CD14-positive monocyte (primary cell): Measurements from ENCODE around the gene HMCN1. TPM values are rescaled to one million over a fixed set of nuclear protein-coding genes. Genes with fewer than 3 reads are reported as not detected.
A peak's percentile ranks its signal among the peaks of the same experiment; 100 is the strongest.

ENCODE experiments used
- DNase-seq, 3 donors: peaks; one replicate each; pipeline ENCODE4 v3.0.0-alpha.2; 2011 to 2022
- H2AFZ ChIP-seq: 2 replicates; pipeline ENCODE4 v1.6.0; 2012; ENCODE audit warnings: mild to moderate bottlenecking, low read depth, low read length, inconsistent platforms; ENCODE audit not compliant: insufficient read depth, poor library complexity, severe bottlenecking
- H3K27ac ChIP-seq, 2 donors: 1 replicate in 1 of 2; 2 replicates in 1 of 2; pipeline ENCODE4 v1.5.1; 2012 to 2013; ENCODE audit warnings: low read length in 2 of 2, control low read depth in 1 of 2, inconsistent platforms in 1 of 2, low read depth in 1 of 2, mild to moderate bottlenecking in 1 of 2
- H3K27me3 ChIP-seq, 2 donors: one replicate each; pipeline versions ENCODE4 v1.6.0 to v1.6.1; 2011 to 2013; ENCODE audit warnings: low read length in 2 of 2; ENCODE audit not compliant: control insufficient read depth in 2 of 2, insufficient read depth in 2 of 2
- H3K36me3 ChIP-seq, 2 donors: replicated peaks in 1 of 2; 1 replicate in 1 of 2; 2 replicates in 1 of 2; pipeline versions ENCODE4 v1.5.1 to v1.6.1; 2012 to 2013; ENCODE audit warnings: low read length in 2 of 2, control low read depth in 1 of 2, inconsistent platforms in 1 of 2, mild to moderate bottlenecking in 1 of 2; ENCODE audit not compliant: insufficient read depth in 2 of 2, control insufficient read depth in 1 of 2
- H3K4me1 ChIP-seq, 2 donors: 1 replicate in 1 of 2; 2 replicates in 1 of 2; pipeline versions ENCODE4 v1.5.1 to v1.6.1; 2012 to 2013; ENCODE audit warnings: low read length in 2 of 2, control low read depth in 1 of 2, inconsistent platforms in 1 of 2, mild to moderate bottlenecking in 1 of 2, moderate library complexity in 1 of 2; ENCODE audit not compliant: insufficient read depth in 2 of 2, control insufficient read depth in 1 of 2
- H3K4me2 ChIP-seq: replicated peaks from 2 replicates; pipeline ENCODE3; 2012; ENCODE audit warnings: low read length, moderate library complexity, mild to moderate bottlenecking; ENCODE audit not compliant: poor library complexity, severe bottlenecking; ENCODE audit errors: extremely low read depth
- H3K4me3 ChIP-seq, 3 experiments: fragments of 200-600 bp in 1 of 3; sonication (generic) in 1 of 3; replicated peaks in 1 of 3; 1 replicate in 2 of 3; 2 replicates in 1 of 3; pipeline ENCODE4 v1.5.1; 2011 to 2013; ENCODE audit warnings: low read length in 3 of 3, mild to moderate bottlenecking in 3 of 3, control low read depth in 2 of 3, low read depth in 2 of 3, inconsistent platforms in 1 of 3, moderate library complexity in 1 of 3
- H3K79me2 ChIP-seq: 2 replicates; pipeline ENCODE4 v1.6.0; 2012; ENCODE audit warnings: mild to moderate bottlenecking, control low read depth, inconsistent platforms, low read length, moderate library complexity; ENCODE audit not compliant: insufficient read depth
- H3K9ac ChIP-seq: 2 replicates; pipeline ENCODE4 v1.6.0; 2017; ENCODE audit warnings: low read length, mild to moderate bottlenecking; ENCODE audit not compliant: insufficient read depth, poor library complexity, severe bottlenecking
- H3K9me3 ChIP-seq, 2 donors: replicated peaks in 1 of 2; 1 replicate in 1 of 2; 2 replicates in 1 of 2; pipeline versions ENCODE4 v1.5.1 to v1.6.1; 2012 to 2013; ENCODE audit warnings: low read length in 2 of 2, control low read depth in 1 of 2; ENCODE audit not compliant: control insufficient read depth in 1 of 2, insufficient read depth in 1 of 2
- H4K20me1 ChIP-seq: 2 replicates; pipeline ENCODE4 v1.6.0; 2012; ENCODE audit warnings: mild to moderate bottlenecking, low read length, control low read depth, moderate library complexity; ENCODE audit not compliant: insufficient read depth
- H3K27ac Mint-ChIP-seq, 7 donors: one replicate each; pipeline ENCODE4 v1.8.0; 2020; ENCODE audit warnings: mild to moderate bottlenecking in 7 of 7, mixed read lengths in 7 of 7, moderate library complexity in 6 of 7, inconsistent platforms in 2 of 7
- H3K27me3 Mint-ChIP-seq, 3 donors: one replicate each; pipeline ENCODE4 v1.8.0; 2021 to 2022; ENCODE audit warnings: low read depth in 3 of 3, mild to moderate bottlenecking in 3 of 3, mixed read lengths in 3 of 3, moderate library complexity in 3 of 3, inconsistent platforms in 1 of 3
- H3K36me3 Mint-ChIP-seq, 2 donors: one replicate each; pipeline ENCODE4 v1.8.0; 2020; ENCODE audit warnings: mixed read lengths in 2 of 2, inconsistent platforms in 1 of 2, mild to moderate bottlenecking in 1 of 2
- H3K4me1 Mint-ChIP-seq: one replicate; pipeline ENCODE4 v1.8.0; 2020; ENCODE audit warnings: mild to moderate bottlenecking, mixed read lengths
- H3K4me3 Mint-ChIP-seq, 2 donors: one replicate each; pipeline ENCODE4 v1.8.0; 2020; ENCODE audit warnings: mild to moderate bottlenecking in 2 of 2, mixed read lengths in 2 of 2, moderate library complexity in 1 of 2
- H3K9me3 Mint-ChIP-seq, 7 donors: one replicate each; pipeline ENCODE4 v1.8.0; 2020 to 2022; ENCODE audit warnings: mixed read lengths in 7 of 7, mild to moderate bottlenecking in 6 of 7, moderate library complexity in 6 of 7, inconsistent platforms in 2 of 7
- CTCF ChIP-seq: fragments of 200-600 bp; IDR thresholded peaks from one replicate; pipeline ENCODE4 v1.8.0; 2022; ENCODE audit warnings: antibody characterized with exemption, mild to moderate bottlenecking
- WGBS: methylation state at CpG from one replicate; pipeline ENCODE4 v1.1.5; 2013; ENCODE audit warnings: missing lambda C conversion rate; ENCODE audit not compliant: insufficient coverage; 5-methylcytosine and 5-hydroxymethylcytosine counted together
- intact Hi-C, 2 donors: fragments of 100-400 bp; cut with micrococcal nuclease; formaldehyde crosslinking; loops; one replicate each; pipeline versions ENCODE4 v1.15.0 to v1.15.1; 2023
- polyA plus RNA-seq, 3 donors: library from polyadenylated mRNA; depleted of rRNA in 1 of 3; unstranded in 2 of 3; stranded (reverse) in 1 of 3; fragments of 300-500 nt in 2 of 3; fragments of >200 nt in 1 of 3; fragmentation: Illumina TruSeq in 2 of 3; gene quantifications; 1 replicate in 2 of 3; 2 replicates in 1 of 3; pipeline ENCODE4 v1.2.3, GENCODE V29; 2012 to 2021

Gene HMCN1
- polyA plus RNA-seq, 3 donors = not detected

GRCh38 chr1:186079084-186079684, 345.0 kb downstream of the HMCN1 start:
- H4K20me1 ChIP-seq = no peaks in the 10 kb centered on the region
- no peak overlapping the region for H3K27ac ChIP-seq
- Mint-ChIP-seq H3K36me3 (no peaks in the 10 kb centered on the region), H3K27me3 (peaks cover 0 to 2% (median 0%) of the 10 kb centered on the region in 3 donors), H3K4me3 (no peak overlapping the region), H3K9me3 (peaks cover 0 to 5% (median 3%) of the 10 kb centered on the region in 7 donors), H3K27ac (no peak overlapping the region), H3K4me1 (peaks cover 3% of the 10 kb centered on the region)
- H3K79me2 ChIP-seq = no peaks in the 10 kb centered on the region
- no peak for TF ChIP-seq CTCF
- no peak overlapping the region for H2AFZ ChIP-seq
- H3K4me3 ChIP-seq = no peak overlapping the region
- H3K9me3 ChIP-seq = peaks cover 0 to 3% of the 10 kb centered on the region in 2 donors
- intact Hi-C loops = no loop called here
- no peak overlapping the region for H3K9ac ChIP-seq
- peaks cover 0 to 4% of the 10 kb centered on the region in 2 donors for H3K4me1 ChIP-seq
- no peaks in the 10 kb centered on the region for H3K36me3 ChIP-seq
- no peak overlapping the region for H3K4me2 ChIP-seq
- no peaks in the 10 kb centered on the region for H3K27me3 ChIP-seq
- 90% methylated on average over 4 of the region's 7 CpGs for WGBS
- DNase-seq = no peak

GRCh38 chr1:186082235-186082937, 348.2 kb downstream of the HMCN1 start:
- no peak for TF ChIP-seq CTCF
- no peak overlapping the region for H3K4me2 ChIP-seq

More at GRCh38 chr1:186082235-186082937, 348.2 kb downstream of the HMCN1 start:
- peak; percentile 64 to 95 (median 74) for DNase-seq
- H3K36me3 ChIP-seq = no peaks in the 10 kb centered on the region
- peaks cover 0 to 5% (median 3%) of the 10 kb centered on the region in 7 donors for H3K9me3 Mint-ChIP-seq
- peak overlapping the region in 4 of 7 donors; percentile 9 to 75 (median 44) for H3K27ac Mint-ChIP-seq
- no peaks in the 10 kb centered on the region for H4K20me1 ChIP-seq
- intact Hi-C loops = no loop called here
- H3K4me3 ChIP-seq = no peak overlapping the region
- H3K4me1 Mint-ChIP-seq = peaks cover 3% of the 10 kb centered on the region
- H3K79me2 ChIP-seq = no peaks in the 10 kb centered on the region
- no peaks in the 10 kb centered on the region for H3K27me3 ChIP-seq
- no peaks in the 10 kb centered on the region for H3K36me3 Mint-ChIP-seq
- H3K27ac ChIP-seq = no peak overlapping the region
- H3K4me1 ChIP-seq = peaks cover 0 to 4% of the 10 kb centered on the region in 2 donors
- no peak overlapping the region for H3K9ac ChIP-seq
- 58% methylated on average over 2 of the region's 6 CpGs for WGBS
- H2AFZ ChIP-seq = no peak overlapping the region
- H3K4me3 Mint-ChIP-seq = no peak overlapping the region
- H3K9me3 ChIP-seq = peaks cover 0 to 3% of the 10 kb centered on the region in 2 donors
- H3K27me3 Mint-ChIP-seq = peaks cover 0 to 2% (median 0%) of the 10 kb centered on the region in 3 donors
